ENCODE results near the gene EHD1.

EHD1 gene

DNA sequence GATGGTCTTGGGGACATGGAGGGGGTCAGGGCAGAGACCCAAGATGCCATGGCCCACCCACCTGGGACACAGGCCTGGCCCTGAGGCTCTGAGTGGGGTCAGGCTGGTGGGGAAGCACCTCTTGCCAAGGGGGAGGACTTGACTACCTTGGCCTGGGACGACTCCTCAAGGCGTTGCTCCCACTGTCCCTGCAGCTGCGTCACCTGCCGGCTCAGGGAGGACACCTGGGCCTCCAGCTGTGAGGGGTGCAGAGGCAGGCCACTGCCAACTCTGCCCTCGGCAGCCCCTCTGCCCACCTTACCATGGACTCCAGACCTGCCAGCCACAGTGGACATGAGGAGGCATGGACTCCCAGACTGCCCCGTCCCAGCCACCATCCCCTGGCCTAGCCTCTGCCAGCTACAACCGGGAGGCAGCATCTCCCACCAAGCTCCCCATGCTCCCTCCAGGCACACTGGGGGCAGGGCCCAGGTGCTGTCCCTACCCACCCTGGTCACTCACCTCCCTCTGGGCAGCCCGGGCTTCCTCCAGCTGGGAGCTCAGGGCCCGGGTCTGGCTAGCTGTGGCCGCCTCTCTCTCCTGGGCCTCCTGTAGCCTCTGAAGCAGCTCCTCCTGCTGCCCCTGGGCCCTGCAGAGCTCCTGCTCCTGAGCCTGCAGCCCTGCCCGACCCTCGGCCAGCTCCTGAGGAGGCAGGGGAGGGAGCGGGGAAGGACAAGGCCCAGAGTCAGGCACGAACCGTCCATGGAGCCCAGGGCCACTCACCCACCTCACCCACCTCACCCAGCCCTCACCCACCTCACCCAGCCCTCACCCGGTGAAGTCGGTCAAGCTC lies 42.6 kb downstream of the EHD1 start:
- H3K9me3 ChIP-seq (ENCODE audit: severe bottlenecking) = no peaks in the 10 kb centered on the region
- ATAC-seq (ENCODE audit: low read depth) = peak; percentile 31
- H3K36me3 ChIP-seq (ENCODE audit: low read depth) = peaks cover 76% of the 10 kb centered on the region
- TF ChIP-seq CTCF (IDR thresholded peaks at IDR 0.05; ENCODE audit: poor library complexity, severe bottlenecking) = no peak
- no peak overlapping the region for H3K4me3 ChIP-seq (ENCODE audit: severe bottlenecking)
- H3K27ac ChIP-seq (ENCODE audit: poor library complexity, severe bottlenecking) = peak overlapping the region; percentile 46
- no peak for DNase-seq (ENCODE audit: low spot score)
- no peaks in the 10 kb centered on the region for H3K27me3 ChIP-seq (ENCODE audit: insufficient read depth, poor library complexity, severe bottlenecking)
- H3K4me1 ChIP-seq (ENCODE audit: insufficient read depth, poor library complexity, severe bottlenecking) = peaks cover 11% of the 10 kb centered on the region

- ATAC-seq (ENCODE audit: low read depth) (peak; percentile 96), DNase-seq (ENCODE audit: low spot score) (peak; percentile 92)
- Histone ChIP-seq H3K4me3 (ENCODE audit: severe bottlenecking) (no peak overlapping the region), H3K27me3 (ENCODE audit: insufficient read depth, poor library complexity, severe bottlenecking) (no peaks in the 10 kb centered on the region), H3K9me3 (ENCODE audit: severe bottlenecking) (no peaks in the 10 kb centered on the region), H3K36me3 (ENCODE audit: low read depth) (peaks cover 78% of the 10 kb centered on the region), H3K4me1 (ENCODE audit: insufficient read depth, poor library complexity, severe bottlenecking) (peaks cover 11% of the 10 kb centered on the region), H3K27ac (ENCODE audit: poor library complexity, severe bottlenecking) (peak overlapping the region; percentile 46)
- TF ChIP-seq CTCF (IDR thresholded peaks at IDR 0.05; ENCODE audit: poor library complexity, severe bottlenecking) = no peak
Observed at GRCh38 chr11:64834723-64835615, 43.5 kb downstream of the EHD1 start.

DNA sequence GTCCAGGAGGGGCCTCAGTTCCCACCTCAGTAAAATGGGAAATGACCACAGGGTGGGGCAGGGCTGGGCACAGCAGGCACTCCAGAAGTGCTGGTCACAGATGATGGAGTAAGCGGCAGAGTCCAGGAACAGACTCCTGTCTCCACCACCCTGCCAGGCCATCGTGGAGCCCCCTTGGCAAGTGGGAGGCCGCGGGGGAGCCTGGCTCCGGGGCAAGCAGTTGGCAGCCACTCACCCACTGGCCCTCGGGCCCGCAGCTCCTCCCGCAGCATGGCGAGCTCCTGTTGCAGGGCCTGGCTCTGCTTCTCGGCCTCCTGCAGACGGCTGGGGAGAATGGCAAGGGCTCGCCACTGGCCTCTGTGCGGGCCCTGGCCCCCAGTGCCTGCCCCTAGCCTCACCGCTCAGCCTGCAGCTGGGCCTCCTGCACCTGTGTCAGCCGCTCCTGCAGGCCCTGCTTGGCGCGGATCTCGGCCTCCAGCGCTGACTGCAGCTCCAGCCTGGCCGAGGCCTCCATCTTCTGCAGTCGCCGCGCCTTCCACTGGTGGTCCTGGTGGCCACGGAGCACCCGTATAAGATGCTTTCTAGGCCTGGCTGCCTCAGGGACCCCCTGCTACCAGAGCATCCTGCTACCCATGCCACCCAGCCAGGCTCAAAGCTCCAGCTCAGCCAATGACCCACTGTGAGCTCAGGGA lies 44.2 kb downstream of the EHD1 start:
- ATAC-seq (ENCODE audit: low read depth) (no peak), DNase-seq (ENCODE audit: low spot score) (no peak)
- TF ChIP-seq CTCF (IDR thresholded peaks at IDR 0.05; ENCODE audit: poor library complexity, severe bottlenecking) = no peak
- Histone ChIP-seq H3K9me3 (ENCODE audit: severe bottlenecking) (no peaks in the 10 kb centered on the region), H3K4me1 (ENCODE audit: insufficient read depth, poor library complexity, severe bottlenecking) (peaks cover 11% of the 10 kb centered on the region), H3K27me3 (ENCODE audit: insufficient read depth, poor library complexity, severe bottlenecking) (no peaks in the 10 kb centered on the region), H3K36me3 (ENCODE audit: low read depth) (peaks cover 78% of the 10 kb centered on the region), H3K27ac (ENCODE audit: poor library complexity, severe bottlenecking) (no peak overlapping the region), H3K4me3 (ENCODE audit: severe bottlenecking) (no peak overlapping the region)

DNA sequence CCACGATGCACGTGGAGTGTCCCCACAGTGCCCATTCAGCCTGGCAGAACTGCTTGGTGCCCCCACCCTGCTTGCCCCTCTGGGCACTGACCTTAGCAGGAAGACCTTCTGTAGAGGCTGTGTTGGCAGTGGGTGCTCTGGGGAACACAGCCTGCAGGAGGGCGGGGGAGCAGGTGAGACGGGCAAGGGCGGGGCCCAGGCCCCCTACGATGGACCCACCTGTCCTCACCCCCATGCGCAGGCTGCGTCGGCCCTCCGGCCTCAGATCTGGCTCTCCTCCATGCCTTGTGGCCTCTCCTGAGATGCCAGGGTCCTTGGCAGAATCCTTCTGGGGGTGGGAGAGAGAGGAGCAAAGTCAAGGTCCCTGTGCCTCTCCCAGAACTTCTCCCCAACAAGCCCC lies 44.9 kb downstream of the EHD1 start:
- Histone ChIP-seq H3K27me3 (ENCODE audit: insufficient read depth, poor library complexity, severe bottlenecking) (no peaks in the 10 kb centered on the region), H3K36me3 (ENCODE audit: low read depth) (peaks cover 77% of the 10 kb centered on the region), H3K9me3 (ENCODE audit: severe bottlenecking) (no peaks in the 10 kb centered on the region), H3K4me3 (ENCODE audit: severe bottlenecking) (no peak overlapping the region), H3K4me1 (ENCODE audit: insufficient read depth, poor library complexity, severe bottlenecking) (peaks cover 11% of the 10 kb centered on the region), H3K27ac (ENCODE audit: poor library complexity, severe bottlenecking) (no peak overlapping the region)
- DNase-seq (ENCODE audit: low spot score) (no peak), ATAC-seq (ENCODE audit: low read depth) (no peak)
- TF ChIP-seq CTCF (IDR thresholded peaks at IDR 0.05; ENCODE audit: poor library complexity, severe bottlenecking) = no peak
